GM18505 (cell line): Measurements from ENCODE around the gene DAB1.

Experiments used
- ATAC-seq: cut with Tn5 transposase; IDR thresholded peaks from one replicate; pipeline ENCODE4 v1.9.1; 2021; ENCODE audit not compliant: unreplicated experiment
- POLR2A ChIP-seq: IDR thresholded peaks from 4 replicates; pipeline ENCODE4 v1.6.1; 2011; ENCODE audit warnings: borderline replicate concordance; ENCODE audit not compliant: insufficient read depth, insufficient read length; ENCODE audit errors: extremely low read depth

DAB1 gene

GRCh38 chr1:57124768-57125446, 299.0 kb downstream of the DAB1 start:
- TF ChIP-seq POLR2A, result no peak
- no peak for ATAC-seq

DNA sequence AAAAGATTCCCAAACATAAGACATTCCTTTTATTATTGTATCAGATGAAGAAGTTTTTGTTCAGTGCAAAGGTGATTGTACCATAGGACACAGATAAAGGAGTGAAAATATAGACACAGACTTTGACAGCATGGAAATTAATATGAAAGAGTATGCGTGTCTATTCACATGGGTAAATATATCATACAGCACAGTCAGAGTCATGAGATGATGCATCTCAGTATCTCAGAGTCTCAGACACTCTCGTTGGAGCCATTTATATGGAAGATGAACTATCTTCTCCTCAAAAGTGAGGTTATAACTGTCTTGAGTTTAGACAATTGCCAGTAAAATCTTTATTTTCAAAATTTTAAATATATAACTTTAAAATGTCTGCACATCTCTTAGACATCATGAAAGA, 299.7 kb downstream of the DAB1 start:
- TF ChIP-seq POLR2A, result no peak
- ATAC-seq, result no peak

- no peak for ATAC-seq
- TF ChIP-seq POLR2A, result no peak
These were observed 301.8 kb downstream of the DAB1 start for GRCh38 chr1:57122031-57122430.

- ATAC-seq, result no peak
- no peak for TF ChIP-seq POLR2A
These were observed 304.8 kb downstream of the DAB1 start for GRCh38 chr1:57118948-57119603.

DNA sequence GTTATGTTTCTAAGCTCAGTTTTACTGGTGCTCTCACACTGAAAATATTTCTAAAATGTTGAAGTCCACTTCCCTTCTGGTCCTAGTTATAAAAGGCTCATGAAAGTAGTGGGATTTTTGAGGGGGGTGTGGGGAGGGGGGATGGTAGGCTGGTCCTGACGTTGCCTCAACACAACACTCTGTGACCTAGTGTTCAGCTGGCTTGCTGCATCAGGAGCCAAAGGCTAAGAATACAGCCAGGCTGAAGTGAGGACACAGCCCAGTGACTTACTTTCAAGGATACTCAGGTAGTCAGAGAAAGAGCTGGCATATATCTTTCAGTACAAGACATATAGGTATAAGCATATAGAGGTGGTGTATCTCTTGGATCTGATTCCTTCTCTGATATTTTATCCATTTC, 306.1 kb downstream of the DAB1 start:
- no peak for ATAC-seq
- no peak for TF ChIP-seq POLR2A

GRCh38 chr1:57116871-57117270, 307.0 kb downstream of the DAB1 start:
- no peak for TF ChIP-seq POLR2A
- no peak for ATAC-seq

- ATAC-seq, result no peak
- TF ChIP-seq POLR2A, result no peak
These were observed 308.7 kb downstream of the DAB1 start for GRCh38 chr1:57115030-57115614.

DNA sequence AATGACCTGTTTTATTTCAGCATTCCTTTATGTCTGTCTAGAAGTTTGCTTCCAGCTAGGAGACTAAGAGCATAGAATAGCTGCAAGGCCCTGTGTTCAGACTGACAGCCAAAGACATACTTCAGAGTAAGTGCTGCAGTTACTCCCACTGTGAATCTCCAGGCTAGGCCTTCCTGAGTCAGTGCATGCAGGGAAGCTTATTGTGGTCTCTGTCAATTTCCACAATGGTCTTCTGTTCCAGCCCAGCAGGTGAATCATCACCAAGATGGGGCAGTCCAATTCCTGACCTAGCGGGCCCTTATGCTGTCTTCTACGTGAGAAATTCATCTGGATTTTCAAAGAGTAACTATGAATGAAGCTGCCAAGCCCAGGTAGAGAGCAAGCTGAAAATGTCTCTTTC, 311.7 kb downstream of the DAB1 start:
- ATAC-seq, result no peak

DNA sequence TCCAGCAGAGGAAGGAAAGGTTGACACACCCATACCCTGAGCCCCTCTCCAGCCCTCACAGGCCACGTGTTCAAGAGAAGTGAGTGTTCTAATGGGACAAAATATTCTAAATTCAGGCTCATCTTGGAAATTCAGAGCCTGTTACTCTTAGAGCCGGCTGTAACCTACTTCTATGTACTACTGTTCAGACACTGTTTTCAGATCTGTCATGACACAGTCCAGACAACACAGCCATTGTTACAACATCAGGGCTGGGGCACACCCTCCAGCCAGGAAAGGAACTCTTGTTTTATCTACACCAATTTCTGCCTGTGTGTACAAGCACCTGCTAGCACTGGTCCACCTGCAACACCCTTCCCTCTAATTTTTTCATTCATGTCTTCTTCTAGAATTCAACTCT, 312.7 kb downstream of the DAB1 start:
- no peak for TF ChIP-seq POLR2A
- no peak for ATAC-seq

More for the DNA sequence above, 311.7 kb downstream of the DAB1 start:
- no peak for TF ChIP-seq POLR2A

DNA sequence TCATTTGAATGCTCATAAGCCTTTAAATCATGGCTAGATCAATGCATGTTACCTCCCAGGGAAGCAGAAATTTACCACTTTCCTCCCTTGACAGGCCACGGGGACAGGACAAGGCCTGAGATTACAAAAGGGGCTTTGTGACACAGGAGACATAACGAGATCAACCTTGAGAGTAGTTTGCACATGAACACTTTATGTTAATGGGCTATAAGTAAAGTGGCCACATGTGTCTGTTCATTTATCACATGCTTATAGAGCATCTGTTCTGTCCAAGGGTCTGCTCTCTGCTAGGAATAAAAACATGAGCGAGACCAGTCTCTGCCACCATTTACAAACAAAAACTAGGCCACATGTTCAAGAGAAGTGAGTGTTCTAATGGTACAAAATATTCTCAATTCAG, 314.0 kb downstream of the DAB1 start:
- TF ChIP-seq POLR2A, result no peak
- ATAC-seq, result no peak

GRCh38 chr1:57109247-57109646, 314.6 kb downstream of the DAB1 start:
- no peak for ATAC-seq
- no peak for TF ChIP-seq POLR2A

DNA sequence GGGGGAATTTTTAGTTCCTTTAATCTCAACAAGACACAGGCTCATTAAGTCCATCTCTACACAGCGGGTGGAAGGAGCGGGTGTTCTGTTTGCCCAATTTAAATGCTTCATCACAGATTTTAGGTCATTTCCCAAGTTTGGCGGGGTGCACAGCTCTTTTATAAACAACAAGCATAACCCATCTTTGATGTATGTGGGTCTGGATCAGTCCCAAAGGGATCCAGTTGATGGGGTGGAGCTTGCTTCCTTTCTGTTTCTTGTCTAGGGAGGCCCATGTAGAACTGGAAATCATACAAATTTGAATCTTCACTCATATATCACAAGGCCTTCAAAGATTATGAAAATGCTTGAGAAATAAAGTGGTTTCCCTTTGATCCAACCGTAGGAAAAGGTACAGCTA, 317.6 kb downstream of the DAB1 start:
- no peak for ATAC-seq
- no peak for TF ChIP-seq POLR2A

DNA sequence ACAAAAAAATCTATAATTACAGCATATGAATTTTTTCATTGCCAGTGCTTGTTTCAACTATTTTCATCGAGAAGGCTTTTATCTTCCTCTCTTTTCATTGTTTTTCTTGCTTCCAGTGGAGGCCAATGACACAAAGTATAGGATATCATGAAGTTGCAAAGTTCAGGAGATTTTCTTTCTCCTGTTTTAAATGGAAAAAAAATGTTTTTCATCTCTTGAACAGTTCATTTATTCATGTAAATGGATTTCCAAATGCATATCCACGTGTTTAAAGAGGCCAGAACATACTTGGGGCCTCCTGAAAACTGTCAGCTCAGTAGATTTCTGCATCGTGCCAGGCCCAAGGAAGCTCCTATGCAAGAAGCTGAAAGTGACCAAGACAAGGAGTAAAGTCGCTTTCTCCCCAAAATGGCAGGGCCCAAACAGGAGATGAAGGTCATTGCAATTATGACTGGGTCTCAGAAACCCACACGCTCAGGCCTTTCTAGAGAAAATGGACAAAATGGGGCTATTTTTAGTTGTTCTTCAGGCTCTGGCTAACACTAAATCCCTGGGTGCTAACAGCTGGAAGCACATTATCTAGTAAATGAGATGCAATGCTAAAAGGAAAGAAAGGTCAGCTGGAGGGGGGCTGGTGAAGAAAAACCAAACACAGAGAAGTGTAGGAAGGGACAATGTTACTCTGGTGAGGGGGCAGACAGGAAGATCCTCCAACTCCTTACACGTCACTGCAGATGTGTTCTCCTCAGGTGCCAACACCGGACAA, 321.1 kb downstream of the DAB1 start:
- no peak for ATAC-seq
- TF ChIP-seq POLR2A, result no peak
